Spinal cord (tissue), 10 donors: Measurements from ENCODE around the gene HOXC9. TPM values are rescaled to one million over a fixed set of nuclear protein-coding genes. Genes with fewer than 3 reads are reported as not detected.
A peak's percentile ranks its signal among the peaks of the same experiment; 100 is the strongest.

ENCODE experiments used
- DNase-seq, 6 donors: peaks; one replicate each; pipeline versions ENCODE4 v3.0.0 to v3.0.0-alpha.2; 2013 to 2015; ENCODE audit warnings: low spot score in 6 of 6, low read depth in 4 of 6
- H3K27ac ChIP-seq: one replicate; pipeline ENCODE4 v1.5.1; 2013; ENCODE audit warnings: low read depth, low read length, control low read depth
- H3K27me3 ChIP-seq: one replicate; pipeline ENCODE4 v1.6.1; 2013; ENCODE audit warnings: low read length; ENCODE audit not compliant: control insufficient read depth, insufficient read depth
- H3K36me3 ChIP-seq: one replicate; pipeline ENCODE4 v1.6.1; 2013; ENCODE audit warnings: low read length; ENCODE audit not compliant: control insufficient read depth, insufficient read depth
- H3K4me1 ChIP-seq: one replicate; pipeline ENCODE4 v1.6.1; 2013; ENCODE audit warnings: low read length; ENCODE audit not compliant: control insufficient read depth, insufficient read depth
- H3K4me3 ChIP-seq: one replicate; pipeline ENCODE4 v1.5.1; 2013; ENCODE audit warnings: low read depth, low read length, control low read depth
- H3K9me3 ChIP-seq: one replicate; pipeline ENCODE4 v1.6.1; 2013; ENCODE audit warnings: low read length; ENCODE audit not compliant: control insufficient read depth, insufficient read depth
- WGBS: methylation state at CpG from one replicate; pipeline ENCODE4 v1.1.5; 2013; ENCODE audit warnings: missing lambda C conversion rate; ENCODE audit not compliant: insufficient coverage; 5-methylcytosine and 5-hydroxymethylcytosine counted together
- polyA plus RNA-seq, 2 donors: library from polyadenylated mRNA; unstranded; fragments of 120-200 nt; gene quantifications; one replicate each; pipeline ENCODE4 v1.2.1, GENCODE V29; 2013; ENCODE audit not compliant: insufficient read length in 2 of 2
- total RNA-seq, 2 donors: library from RNA; depleted of rRNA in 1 of 2; stranded (reverse); fragments of 120-200 nt in 1 of 2; fragments of >200 nt in 1 of 2; gene quantifications; one replicate each; pipeline versions ENCODE4 v1.2.3 to v1.2.4, GENCODE V29; 2013 to 2014
- donor health status: healthy.

Gene HOXC9
- total and polyA plus RNA-seq, 4 donors, result 1.6 to 17.9 (median 11.3) TPM

DNA sequence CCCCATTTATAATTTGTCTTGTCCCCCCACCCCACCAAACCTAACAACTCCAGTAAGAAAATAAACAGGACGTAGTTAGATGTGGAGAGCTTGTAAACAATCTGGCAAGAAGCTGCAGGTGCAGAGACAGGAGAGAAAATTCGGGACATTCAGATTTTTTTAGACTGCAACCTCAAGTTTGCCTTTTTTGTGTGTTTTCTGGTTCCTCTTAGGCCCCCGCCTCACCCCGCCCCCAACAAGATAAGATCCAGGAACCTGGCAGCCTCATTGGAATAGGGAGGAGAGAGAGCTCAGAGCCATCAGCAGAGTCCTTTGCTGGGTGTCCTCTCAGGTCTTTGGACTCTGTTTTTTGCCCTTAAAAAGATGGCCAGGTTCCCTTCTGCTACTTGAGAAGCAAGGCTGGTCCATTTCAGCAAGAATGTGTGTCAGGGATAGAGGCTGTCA is 12.2 kb upstream of the HOXC9 start:
- Histone ChIP-seq H3K36me3 (peaks cover 8% of the 10 kb centered on the region), H3K9me3 (no peaks in the 10 kb centered on the region), H3K4me3 (peak overlapping the region; percentile 88), H3K27ac (peak overlapping the region; percentile 99), H3K27me3 (peaks cover 80% of the 10 kb centered on the region), H3K4me1 (peaks cover 63% of the 10 kb centered on the region)
- no peak for DNase-seq
- WGBS, result 29% methylated on average over 1 of the region's 4 CpGs

DNA sequence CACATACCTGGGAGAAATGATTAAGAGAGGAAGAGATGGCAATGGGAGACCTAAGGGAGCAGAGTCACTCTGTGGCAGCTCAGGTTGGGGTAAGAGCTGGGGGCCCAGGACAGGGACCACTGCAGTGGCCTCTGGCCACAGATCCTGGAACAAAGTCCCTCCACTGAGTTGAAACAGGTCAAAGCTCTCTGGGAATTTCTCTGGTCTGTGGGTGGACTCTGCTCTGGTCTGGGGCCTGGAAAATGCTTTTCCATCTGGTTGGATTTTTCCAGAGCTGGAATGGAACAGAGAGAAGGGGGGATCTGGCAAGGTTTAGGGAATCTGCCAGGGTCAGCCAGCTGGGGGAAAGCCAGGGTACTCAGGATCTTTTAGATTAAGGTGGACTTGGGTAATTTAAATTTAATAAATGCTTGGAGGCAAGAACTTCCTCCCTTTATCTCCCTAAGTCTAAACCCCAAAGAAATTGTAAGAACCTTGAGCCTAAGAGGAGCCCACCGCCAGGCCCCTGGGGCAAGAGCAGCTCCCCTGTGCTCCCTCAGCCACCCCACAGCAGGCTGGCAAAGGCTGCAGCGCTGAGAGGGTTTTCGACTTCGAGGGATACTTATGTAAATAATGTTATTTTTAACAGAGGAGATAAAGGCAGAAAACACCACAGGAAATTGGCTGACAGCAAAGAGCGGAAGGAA is 11.3 kb upstream of the HOXC9 start:
- Histone ChIP-seq H3K27me3 (peaks cover 78% of the 10 kb centered on the region), H3K36me3 (peaks cover 8% of the 10 kb centered on the region), H3K9me3 (no peaks in the 10 kb centered on the region), H3K4me1 (peaks cover 70% of the 10 kb centered on the region), H3K27ac (peak overlapping the region; percentile 99), H3K4me3 (peak overlapping the region; percentile 55)
- no peak for DNase-seq
- WGBS, result no CpG with 5 or more reads among the region's 5 CpGs

DNA sequence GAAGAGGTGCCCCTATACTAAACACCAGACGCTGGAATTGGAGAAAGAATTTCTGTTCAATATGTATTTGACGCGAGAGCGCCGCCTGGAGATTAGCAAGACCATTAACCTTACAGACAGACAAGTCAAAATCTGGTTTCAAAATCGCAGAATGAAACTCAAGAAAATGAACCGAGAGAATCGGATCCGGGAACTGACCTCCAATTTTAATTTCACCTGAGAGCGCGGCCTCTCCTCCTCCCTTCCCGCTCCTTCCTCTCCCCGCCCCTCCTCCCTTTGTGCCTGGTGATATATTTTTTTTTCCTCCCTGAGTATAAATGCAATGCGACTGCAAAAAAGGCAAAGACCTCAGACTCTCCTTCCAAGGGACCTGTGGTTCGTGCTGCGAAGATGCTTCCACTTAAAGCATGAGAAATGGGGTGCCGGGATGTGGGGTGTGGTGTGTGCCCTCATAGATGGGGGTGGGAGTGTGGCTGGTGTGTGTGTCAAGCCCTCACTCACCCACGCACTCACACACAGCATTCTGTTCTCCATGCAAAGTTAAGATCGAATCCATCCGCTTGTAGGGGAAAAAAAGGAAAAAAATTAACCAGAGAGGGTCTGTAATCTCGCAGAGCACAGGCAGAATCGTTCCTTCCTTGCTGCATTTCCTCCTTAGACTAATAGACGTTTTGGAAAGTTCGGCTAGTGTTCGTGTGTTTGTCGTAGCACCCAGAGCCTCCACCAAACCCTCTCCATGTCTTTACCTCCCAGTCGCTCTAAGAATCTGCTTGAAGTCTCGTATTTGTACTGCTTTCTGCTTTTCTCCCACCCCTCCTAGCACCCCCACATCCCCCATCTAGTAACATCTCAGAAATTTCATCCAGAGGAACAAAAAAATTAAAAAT is 10.5 kb upstream of the HOXC9 start:
- H3K36me3 ChIP-seq, result peaks cover 9% of the 10 kb centered on the region
- 13% methylated on average over 21 of the region's 28 CpGs for WGBS
- peak overlapping the region; percentile 99 for H3K27ac ChIP-seq
- peaks cover 78% of the 10 kb centered on the region for H3K27me3 ChIP-seq
- DNase-seq, result peak in 2 of 6 donors; percentile 74 to 84
- H3K4me1 ChIP-seq, result peaks cover 69% of the 10 kb centered on the region
- peak overlapping the region; percentile 55 for H3K4me3 ChIP-seq
- no peaks in the 10 kb centered on the region for H3K9me3 ChIP-seq

DNA sequence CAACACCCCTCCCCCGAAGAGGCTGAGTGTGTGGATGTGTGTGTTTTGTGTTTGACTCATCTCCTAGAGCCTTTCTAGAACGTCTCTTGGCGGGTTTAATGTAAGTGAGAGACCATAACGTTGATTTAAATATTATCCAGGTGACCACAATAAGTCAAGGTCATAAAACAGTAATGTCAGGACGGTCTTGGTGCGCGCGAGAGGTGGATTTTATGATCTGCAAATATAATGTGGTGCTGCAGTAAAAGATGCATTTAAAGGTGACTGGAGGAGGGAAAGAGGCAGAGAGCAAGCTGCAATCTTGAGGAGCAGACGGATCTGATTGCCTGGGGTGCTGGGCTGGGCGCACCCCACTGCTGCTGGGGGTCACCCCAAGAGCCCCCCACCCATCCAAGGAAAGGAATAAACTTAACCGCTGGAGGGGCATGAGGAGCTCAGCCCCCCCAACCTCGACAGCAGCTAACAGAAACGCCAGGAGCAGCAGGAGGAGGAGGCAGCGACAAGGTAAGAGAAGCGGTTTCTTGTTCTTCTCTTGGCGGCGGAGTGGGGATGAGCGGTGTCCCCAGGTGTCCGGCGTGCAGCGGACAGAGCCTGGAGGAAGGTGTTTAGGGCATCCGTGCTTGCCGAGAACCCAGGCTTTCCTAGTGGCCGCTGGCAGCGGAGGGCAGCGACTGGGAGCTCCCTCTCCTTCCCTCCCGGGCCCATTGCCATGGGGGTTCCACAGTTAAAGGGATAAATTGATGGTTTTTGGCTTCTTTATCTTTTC is 9.5 kb upstream of the HOXC9 start:
- peak overlapping the region; percentile 55 for H3K4me3 ChIP-seq
- peaks cover 75% of the 10 kb centered on the region for H3K27me3 ChIP-seq
- H3K27ac ChIP-seq, result peak overlapping the region; percentile 99
- H3K9me3 ChIP-seq, result no peaks in the 10 kb centered on the region
- WGBS, result 9% methylated on average over 24 of the region's 27 CpGs
- H3K36me3 ChIP-seq, result peaks cover 14% of the 10 kb centered on the region
- DNase-seq, result peak in 2 of 6 donors; percentile 20 to 35
- H3K4me1 ChIP-seq, result peaks cover 72% of the 10 kb centered on the region

DNA sequence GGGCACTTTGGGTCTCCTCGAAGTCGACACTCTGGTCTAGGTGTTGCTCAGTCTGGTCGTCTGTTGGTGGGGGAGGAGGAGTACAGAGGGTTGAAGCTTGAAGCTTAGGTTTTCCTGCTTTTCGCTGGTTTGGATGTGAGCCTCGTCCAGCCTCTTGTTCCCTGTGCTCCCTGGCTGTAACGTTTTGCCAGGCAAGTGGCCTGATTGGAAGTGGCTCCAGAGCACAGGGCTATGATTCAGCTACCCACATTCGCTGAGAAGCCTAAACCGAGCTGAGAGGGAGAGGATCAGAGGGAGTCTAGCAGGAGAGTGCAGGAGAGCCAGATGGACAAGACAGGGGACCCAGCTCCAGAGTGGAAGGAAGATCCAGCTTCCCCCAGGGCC is 8.9 kb upstream of the HOXC9 start:
- DNase-seq, result peak in 1 of 6 donors; percentile 11
- Histone ChIP-seq H3K27ac (peak overlapping the region; percentile 99), H3K27me3 (peaks cover 71% of the 10 kb centered on the region), H3K9me3 (no peaks in the 10 kb centered on the region), H3K4me3 (peak overlapping the region; percentile 55), H3K4me1 (peaks cover 73% of the 10 kb centered on the region), H3K36me3 (peaks cover 13% of the 10 kb centered on the region)
- WGBS, result 12% methylated on average over 8 of the region's 8 CpGs

DNA sequence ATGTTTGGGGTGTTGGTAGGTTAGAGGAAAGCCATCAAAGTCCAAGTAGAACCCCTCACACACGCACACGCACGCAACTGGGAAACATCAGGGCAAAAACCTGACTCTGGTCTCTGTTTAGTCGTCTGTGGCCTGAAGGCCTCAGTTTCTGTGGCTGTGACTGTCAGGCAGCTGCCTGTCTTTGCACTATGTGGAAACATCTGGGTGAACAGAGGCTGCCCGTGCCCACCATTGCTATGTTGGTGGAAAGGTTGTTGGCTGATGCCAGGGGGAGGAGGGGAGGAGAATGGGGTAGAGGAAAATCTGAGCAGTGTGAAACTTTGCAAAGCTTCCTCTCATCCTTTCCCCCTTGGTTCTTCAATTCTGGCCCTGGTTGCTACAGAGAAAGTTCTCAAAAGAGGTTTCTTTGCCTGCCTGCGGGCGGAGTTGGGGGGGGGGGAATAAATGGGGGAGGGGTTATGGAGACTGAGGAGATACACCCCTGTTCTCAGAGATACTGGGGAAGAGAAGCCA is 7.5 kb upstream of the HOXC9 start:
- Histone ChIP-seq H3K9me3 (no peaks in the 10 kb centered on the region), H3K27me3 (peaks cover 66% of the 10 kb centered on the region), H3K4me1 (peaks cover 81% of the 10 kb centered on the region), H3K36me3 (peaks cover 13% of the 10 kb centered on the region), H3K4me3 (peak overlapping the region; percentile 94), H3K27ac (peak overlapping the region; percentile 99)
- no peak for DNase-seq
- 54% methylated on average over 4 of the region's 7 CpGs for WGBS

DNA sequence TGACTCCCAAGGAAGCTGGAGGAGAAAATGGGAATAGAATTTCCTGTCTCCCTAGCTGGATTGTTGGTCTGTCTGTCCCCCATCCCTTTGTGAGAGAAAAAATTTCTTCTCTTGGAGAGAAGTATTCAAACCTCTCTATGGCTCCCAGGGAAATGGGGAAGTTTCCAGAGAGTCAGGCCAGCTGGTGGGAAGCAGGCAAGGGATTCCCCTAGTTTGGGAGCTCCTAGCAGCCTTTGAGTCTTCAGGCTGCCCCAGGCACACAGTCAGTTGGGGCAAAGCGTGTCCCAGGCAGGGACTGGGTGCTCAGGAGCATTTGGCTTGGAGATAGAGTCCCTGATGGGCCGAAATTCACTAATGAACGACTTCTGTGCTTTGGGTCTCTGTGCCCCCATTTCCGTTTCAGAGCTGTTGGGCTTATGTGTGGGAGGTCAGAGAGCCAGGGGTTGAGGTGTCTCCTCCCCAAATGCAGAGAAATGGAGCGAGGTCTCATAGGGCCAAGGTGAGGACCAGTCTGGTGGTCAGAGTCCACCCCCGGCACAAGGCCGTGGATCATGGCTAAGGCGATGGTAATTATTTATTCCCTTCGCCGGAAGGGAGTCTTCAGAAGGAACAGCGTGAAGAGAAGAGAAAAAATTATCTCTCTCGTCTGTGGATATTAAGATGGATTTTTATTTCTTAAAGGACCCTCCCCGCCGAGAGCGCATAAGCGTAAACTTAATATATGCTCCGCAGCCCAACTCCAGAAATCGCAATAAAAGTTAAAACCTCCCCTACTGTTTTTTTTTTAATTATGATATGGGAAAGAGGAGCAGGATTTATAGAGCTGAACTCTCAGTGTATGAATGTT is 6.6 kb upstream of the HOXC9 start:
- Histone ChIP-seq H3K27ac (peak overlapping the region; percentile 99), H3K9me3 (no peaks in the 10 kb centered on the region), H3K27me3 (peaks cover 59% of the 10 kb centered on the region), H3K36me3 (peaks cover 13% of the 10 kb centered on the region), H3K4me1 (peaks cover 88% of the 10 kb centered on the region), H3K4me3 (peak overlapping the region; percentile 94)
- no peak for DNase-seq
- WGBS, result 31% methylated on average over 6 of the region's 18 CpGs

DNA sequence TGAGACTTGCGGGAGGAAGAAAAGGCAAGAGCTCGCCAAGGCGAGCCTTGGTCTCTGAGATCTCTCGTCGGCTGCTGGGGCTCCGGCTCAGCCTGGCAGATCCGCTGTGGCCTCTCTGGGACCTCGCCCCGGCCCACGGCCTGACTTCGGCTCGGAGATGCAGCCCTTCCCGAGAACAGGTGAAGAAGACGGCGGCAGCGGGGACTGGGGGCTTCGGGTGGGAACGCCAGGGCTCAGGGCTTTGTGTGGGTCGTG is 6.0 kb upstream of the HOXC9 start:
- Histone ChIP-seq H3K9me3 (no peaks in the 10 kb centered on the region), H3K4me1 (peaks cover 86% of the 10 kb centered on the region), H3K36me3 (peaks cover 13% of the 10 kb centered on the region), H3K27ac (peak overlapping the region; percentile 99), H3K27me3 (peaks cover 53% of the 10 kb centered on the region), H3K4me3 (peak overlapping the region; percentile 94)
- WGBS, result 6% methylated on average over 19 of the region's 19 CpGs
- no peak for DNase-seq
